K562 (cell line): ENCODE measurements around the gene E2F1. TPM values are rescaled to one million over a fixed set of nuclear protein-coding genes. Genes with fewer than 3 reads are reported as not detected.

ENCODE experiments used
- ATAC-seq: fragments of 200-7000 bp; cut with Tn5 transposase; 3 replicates; pipeline ENCODE4 v1.9.1; 2020; ENCODE audit warnings: moderate library complexity
- BruUV-seq: library from RNA; stranded (reverse); fragments of 400-500 nt; replicated peaks from 2 replicates; lab custom pipeline; 2021; lab: Mats Ljungman, UMichigan
- CTCF ChIA-PET: fragments of 300-600 bp; formaldehyde crosslinking; extraction: SDS; loops from one replicate; lab custom pipeline; 2021; ENCODE audit warnings: low intra/inter-chr PET ratio; lab: Yijun Ruan, JAX
- POLR2A ChIA-PET: fragments of 300-600, 350-650 bp; sonication (Branson Sonifier 250); formaldehyde crosslinking; extraction: SDS; loops from one replicate; lab custom pipeline; 2021; ENCODE audit warnings: antibody characterized with exemption, inconsistent platforms; lab: Yijun Ruan, JAX
- DNase-seq, 4 experiments: peaks; one replicate each; pipeline versions ENCODE4 v3.0.0 to v3.0.0-alpha.2; 2011 to 2018; ENCODE audit warnings: low spot score in 3 of 4, mixed read lengths in 3 of 4; ENCODE audit errors: extremely low read depth in 1 of 4
- FAIRE-seq: peaks from 2 replicates; lab custom pipeline; 2011; peaks lifted over from hg19 to GRCh38; lab: Jason Lieb, UNC
- H2AFZ ChIP-seq: 2 replicates; pipeline ENCODE4 v1.6.0; 2011; ENCODE audit warnings: low read depth, low read length, control low read depth, inconsistent platforms
- H3K27ac ChIP-seq: fragments of 200-600 bp; 3 replicates; pipeline ENCODE4 v1.8.0; 2011; ENCODE audit warnings: low read depth, mild to moderate bottlenecking, control low read depth, inconsistent platforms, low read length, moderate library complexity, mixed read lengths; ENCODE audit errors: extremely low read depth
- H3K27me3 ChIP-seq, 2 experiments: fragments of 300-600 bp in 1 of 2; 2 replicates in 1 of 2; 3 replicates in 1 of 2; pipeline versions ENCODE4 v1.6.0 to v1.8.0; 2011; ENCODE audit warnings: inconsistent platforms in 2 of 2, low read length in 2 of 2, mild to moderate bottlenecking in 1 of 2, mixed read lengths in 1 of 2, moderate library complexity in 1 of 2; ENCODE audit not compliant: control insufficient read depth in 2 of 2, insufficient read depth in 2 of 2
- H3K36me3 ChIP-seq: fragments of 300-600 bp; 3 replicates; pipeline ENCODE4 v1.8.0; 2011; ENCODE audit warnings: mild to moderate bottlenecking, low read length, inconsistent platforms; ENCODE audit not compliant: control insufficient read depth, insufficient read depth
- H3K4me1 ChIP-seq, 2 experiments: fragments of 200-600 bp in 1 of 2; replicated peaks in 1 of 2; 2 replicates in 1 of 2; 3 replicates in 1 of 2; pipeline versions ENCODE4 v1.5.1 to v1.8.0; 2011; ENCODE audit warnings: inconsistent platforms in 2 of 2, low read length in 2 of 2, mild to moderate bottlenecking in 1 of 2, mixed read lengths in 1 of 2, moderate library complexity in 1 of 2; ENCODE audit not compliant: control insufficient read depth in 2 of 2, insufficient read depth in 2 of 2
- H3K4me2 ChIP-seq: 2 replicates; pipeline ENCODE4 v1.6.1; 2011; ENCODE audit warnings: low read length, control low read depth, inconsistent platforms, mixed read lengths; ENCODE audit not compliant: insufficient read depth
- H3K4me3 ChIP-seq: fragments of 200-600 bp; sonication (generic), shearing (Covaris generic); 2 replicates; pipeline ENCODE4 v1.5.1; 2016; ENCODE audit warnings: control low read depth, inconsistent platforms
- H3K79me2 ChIP-seq: fragments of 200-600 bp; 3 replicates; pipeline ENCODE4 v1.8.0; 2011; ENCODE audit warnings: low read length, inconsistent platforms; ENCODE audit not compliant: control insufficient read depth, insufficient read depth
- H3K9ac ChIP-seq, 2 experiments: 2 replicates each; pipeline versions ENCODE4 v1.6.0 to v1.6.1; 2011; ENCODE audit warnings: low read depth in 2 of 2, low read length in 2 of 2, control low read depth in 1 of 2, inconsistent platforms in 1 of 2, mild to moderate bottlenecking in 1 of 2, mixed read lengths in 1 of 2; ENCODE audit not compliant: insufficient read depth in 1 of 2
- H3K9me1 ChIP-seq: one replicate; pipeline ENCODE4 v1.6.0; 2011; ENCODE audit warnings: inconsistent platforms, mild to moderate bottlenecking, low read length, moderate library complexity; ENCODE audit not compliant: control insufficient read depth, insufficient read depth
- H3K9me3 ChIP-seq: replicated peaks from 2 replicates; pipeline ENCODE4 v1.5.1; 2011; ENCODE audit warnings: low read depth, low read length, inconsistent platforms; ENCODE audit not compliant: control insufficient read depth, insufficient read depth
- H4K20me1 ChIP-seq: replicated peaks from 2 replicates; pipeline ENCODE4 v1.6.1; 2011; ENCODE audit warnings: low read length, inconsistent platforms, mixed read lengths; ENCODE audit not compliant: control insufficient read depth, insufficient read depth
- CHD4 ChIP-seq: fragments of 200-600 bp; sonication (generic); IDR thresholded peaks from 3 replicates; pipeline ENCODE4 v1.6.1; 2012; ENCODE audit warnings: low read depth, mild to moderate bottlenecking, mixed read lengths, low read length, inconsistent platforms; ENCODE audit not compliant: insufficient read depth, insufficient replicate concordance, poor library complexity, severe bottlenecking
- HIVEP1 ChIP-seq: fragments of 250-450 bp; sonication (Bioruptor Pico); IDR thresholded peaks from 2 replicates; pipeline ENCODE4 v1.4.0; 2020; ENCODE audit warnings: mild to moderate bottlenecking
- KAT2B ChIP-seq: IDR thresholded peaks from one replicate; pipeline ENCODE4 v1.6.1; 2012; ENCODE audit warnings: low read depth, mild to moderate bottlenecking, control low read depth, inconsistent platforms, low read length, moderate library complexity
- ZNF347 ChIP-seq: fragments of 450-650 bp; formaldehyde crosslinking; IDR thresholded peaks from 2 replicates; pipeline ENCODE4 v1.4.0; 2020; ENCODE audit warnings: low read depth, mild to moderate bottlenecking, moderate library complexity
- ZNF830 ChIP-seq: fragments of 250-450 bp; sonication (Bioruptor Pico); IDR thresholded peaks from 2 replicates; pipeline ENCODE4 v1.5.0; 2021; ENCODE audit warnings: mild to moderate bottlenecking
- WGBS: fragments of 100-300 bp; shearing (Covaris generic); methylation state at CpG from one replicate; pipeline ENCODE4 v1.1.6; 2016; ENCODE audit warnings: low coverage, mixed read lengths; ENCODE audit not compliant: insufficient coverage; ENCODE audit errors: missing lambda C conversion rate; 5-methylcytosine and 5-hydroxymethylcytosine counted together
- in situ Hi-C: fragments of 300-500 bp; cut with MboI; formaldehyde crosslinking; loops from 4 replicates; pipeline ENCODE4 v1.15.0; 2018; ENCODE audit warnings: inconsistent platforms, mixed read lengths
- intact Hi-C: fragments of 100-400 bp; cut with micrococcal nuclease; formaldehyde crosslinking; loops from 2 replicates; pipeline ENCODE4 v1.14.2; 2022
- polyA plus RNA-seq, 8 experiments: library from polyadenylated mRNA; depleted of rRNA in 4 of 8; stranded (reverse) in 5 of 8; unstranded in 3 of 8; fragments of >200 nt; fragmentation: Nextera tagmentation in 2 of 8; fragmentation: Illumina TruSeq in 1 of 8; extraction: Ambion mirVana in 2 of 8; extraction: Trizol in 1 of 8; gene quantifications; 2 replicates each; pipeline versions ENCODE4 v1.2.1 to v1.2.3, GENCODE V29; 2011 to 2014; ENCODE audit warnings: inconsistent platforms in 1 of 8, missing spikeins in 1 of 8
- total RNA-seq, 7 experiments: library from RNA; depleted of rRNA in 6 of 7; stranded (reverse); fragments of >200 nt in 6 of 7; fragmentation: Illumina TruSeq in 2 of 7; extraction: Trizol in 2 of 7; gene quantifications; 2 replicates each; pipeline versions ENCODE4 v1.2.1 to v1.2.3, GENCODE V29; 2011 to 2021; ENCODE audit warnings: low replicate concordance in 1 of 7
- TF ChIP-seq, protein P1 (sequence below): sonication (generic); formaldehyde crosslinking; IDR thresholded peaks from 2 replicates; pipeline ENCODE4 v1.8.0; 2022; ENCODE audit warnings: mild to moderate bottlenecking, missing genetic modification reagents
- TF ChIP-seq, protein P2 (sequence below), 2 experiments: fragments of 450-650 bp; formaldehyde crosslinking in 1 of 2; IDR thresholded peaks; 2 replicates each; pipeline versions ENCODE4 v1.4.0 to v1.6.1; 2014 to 2020; ENCODE audit warnings: mild to moderate bottlenecking in 2 of 2, borderline replicate concordance in 1 of 2, low read depth in 1 of 2

The E2F1 gene
- total and polyA plus RNA-seq, 9 of the 15 experiments (the other 6 are each of a cell fraction or from before 2014, with no cell fraction given) = 0.14 to 30.6 (median 13.1) TPM

DNA sequence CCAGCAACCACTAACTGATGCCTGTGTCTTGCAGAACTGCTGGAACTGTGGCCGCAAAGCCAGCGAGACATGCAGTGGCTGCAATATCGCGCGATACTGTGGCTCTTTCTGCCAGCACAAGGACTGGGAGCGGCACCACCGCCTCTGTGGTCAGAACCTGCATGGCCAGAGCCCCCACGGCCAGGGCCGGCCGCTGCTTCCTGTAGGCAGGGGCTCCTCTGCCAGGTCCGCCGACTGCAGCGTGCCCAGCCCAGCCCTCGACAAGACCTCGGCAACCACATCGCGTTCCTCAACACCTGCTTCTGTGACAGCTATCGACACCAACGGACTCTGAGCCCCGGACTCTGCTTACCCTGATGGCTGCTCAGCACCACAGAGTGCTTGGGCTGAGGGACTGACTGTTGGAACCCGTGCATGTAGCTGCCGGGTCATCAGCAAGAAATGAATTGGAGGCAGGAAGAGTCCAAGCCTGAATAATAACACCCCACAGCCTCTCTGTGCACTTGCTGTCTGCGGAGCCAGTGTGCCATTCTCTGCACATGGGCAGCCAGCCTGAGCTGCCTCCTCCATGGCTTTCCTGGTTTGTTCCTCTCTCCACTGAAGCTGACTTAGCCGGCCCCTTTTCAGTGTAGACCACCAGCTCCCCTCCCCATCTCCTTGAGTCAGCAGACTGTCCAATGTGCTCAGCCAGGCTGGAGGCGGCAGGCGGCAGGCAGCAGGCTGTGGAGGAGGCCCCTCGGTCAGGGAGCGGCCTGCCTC is 41.7 kb downstream of the E2F1 start:
- 89% methylated on average over 23 of the region's 28 CpGs for WGBS
- H3K9me1 ChIP-seq = peaks cover 5% of the 10 kb centered on the region
- peaks cover 3 to 17% of the 10 kb centered on the region in 2 experiments; a peak in 2 of 5 replicates for H3K4me1 ChIP-seq
- DNase-seq (no peak), ATAC-seq (no peak), FAIRE-seq (no peak)
- H3K27me3 ChIP-seq = no peaks in the 10 kb centered on the region
- in situ Hi-C loops (no loop called here), intact Hi-C loops (no loop called here)
- no peaks in the 10 kb centered on the region for H3K79me2 ChIP-seq
- H4K20me1 ChIP-seq = peaks cover 9% of the 10 kb centered on the region; the same call in 1 of the 2 replicates
- no peak overlapping the region for H3K27ac ChIP-seq
- CTCF ChIA-PET = no interaction called here
- H3K4me2 ChIP-seq = no peak overlapping the region
- BruUV-seq = no TSS peak
- H3K4me3 ChIP-seq = no peak overlapping the region
- no peaks in the 10 kb centered on the region; the same call in 1 of the 2 replicates for H3K9me3 ChIP-seq
- H3K9ac ChIP-seq = peak overlapping the region in 1 of 2 experiments; percentile 13; a peak in 2 of 4 replicates
- POLR2A ChIA-PET = interaction anchor here (0.5 to 0.6 kb wide), 2 partner anchors 81 to 106 kb away, joined by 3 read pairs; no protein-coding TSS in a partner anchor
- peaks cover 30% of the 10 kb centered on the region; the same call in 2 of the 3 replicates for H3K36me3 ChIP-seq
- no peak overlapping the region for H2AFZ ChIP-seq
- TF ChIP-seq, protein P1, sequence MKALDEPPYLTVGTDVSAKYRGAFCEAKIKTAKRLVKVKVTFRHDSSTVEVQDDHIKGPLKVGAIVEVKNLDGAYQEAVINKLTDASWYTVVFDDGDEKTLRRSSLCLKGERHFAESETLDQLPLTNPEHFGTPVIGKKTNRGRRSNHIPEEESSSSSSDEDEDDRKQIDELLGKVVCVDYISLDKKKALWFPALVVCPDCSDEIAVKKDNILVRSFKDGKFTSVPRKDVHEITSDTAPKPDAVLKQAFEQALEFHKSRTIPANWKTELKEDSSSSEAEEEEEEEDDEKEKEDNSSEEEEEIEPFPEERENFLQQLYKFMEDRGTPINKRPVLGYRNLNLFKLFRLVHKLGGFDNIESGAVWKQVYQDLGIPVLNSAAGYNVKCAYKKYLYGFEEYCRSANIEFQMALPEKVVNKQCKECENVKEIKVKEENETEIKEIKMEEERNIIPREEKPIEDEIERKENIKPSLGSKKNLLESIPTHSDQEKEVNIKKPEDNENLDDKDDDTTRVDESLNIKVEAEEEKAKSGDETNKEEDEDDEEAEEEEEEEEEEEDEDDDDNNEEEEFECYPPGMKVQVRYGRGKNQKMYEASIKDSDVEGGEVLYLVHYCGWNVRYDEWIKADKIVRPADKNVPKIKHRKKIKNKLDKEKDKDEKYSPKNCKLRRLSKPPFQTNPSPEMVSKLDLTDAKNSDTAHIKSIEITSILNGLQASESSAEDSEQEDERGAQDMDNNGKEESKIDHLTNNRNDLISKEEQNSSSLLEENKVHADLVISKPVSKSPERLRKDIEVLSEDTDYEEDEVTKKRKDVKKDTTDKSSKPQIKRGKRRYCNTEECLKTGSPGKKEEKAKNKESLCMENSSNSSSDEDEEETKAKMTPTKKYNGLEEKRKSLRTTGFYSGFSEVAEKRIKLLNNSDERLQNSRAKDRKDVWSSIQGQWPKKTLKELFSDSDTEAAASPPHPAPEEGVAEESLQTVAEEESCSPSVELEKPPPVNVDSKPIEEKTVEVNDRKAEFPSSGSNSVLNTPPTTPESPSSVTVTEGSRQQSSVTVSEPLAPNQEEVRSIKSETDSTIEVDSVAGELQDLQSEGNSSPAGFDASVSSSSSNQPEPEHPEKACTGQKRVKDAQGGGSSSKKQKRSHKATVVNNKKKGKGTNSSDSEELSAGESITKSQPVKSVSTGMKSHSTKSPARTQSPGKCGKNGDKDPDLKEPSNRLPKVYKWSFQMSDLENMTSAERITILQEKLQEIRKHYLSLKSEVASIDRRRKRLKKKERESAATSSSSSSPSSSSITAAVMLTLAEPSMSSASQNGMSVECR (CRISPR knock-in tag) = no peak
- TF ChIP-seq, protein P2, sequence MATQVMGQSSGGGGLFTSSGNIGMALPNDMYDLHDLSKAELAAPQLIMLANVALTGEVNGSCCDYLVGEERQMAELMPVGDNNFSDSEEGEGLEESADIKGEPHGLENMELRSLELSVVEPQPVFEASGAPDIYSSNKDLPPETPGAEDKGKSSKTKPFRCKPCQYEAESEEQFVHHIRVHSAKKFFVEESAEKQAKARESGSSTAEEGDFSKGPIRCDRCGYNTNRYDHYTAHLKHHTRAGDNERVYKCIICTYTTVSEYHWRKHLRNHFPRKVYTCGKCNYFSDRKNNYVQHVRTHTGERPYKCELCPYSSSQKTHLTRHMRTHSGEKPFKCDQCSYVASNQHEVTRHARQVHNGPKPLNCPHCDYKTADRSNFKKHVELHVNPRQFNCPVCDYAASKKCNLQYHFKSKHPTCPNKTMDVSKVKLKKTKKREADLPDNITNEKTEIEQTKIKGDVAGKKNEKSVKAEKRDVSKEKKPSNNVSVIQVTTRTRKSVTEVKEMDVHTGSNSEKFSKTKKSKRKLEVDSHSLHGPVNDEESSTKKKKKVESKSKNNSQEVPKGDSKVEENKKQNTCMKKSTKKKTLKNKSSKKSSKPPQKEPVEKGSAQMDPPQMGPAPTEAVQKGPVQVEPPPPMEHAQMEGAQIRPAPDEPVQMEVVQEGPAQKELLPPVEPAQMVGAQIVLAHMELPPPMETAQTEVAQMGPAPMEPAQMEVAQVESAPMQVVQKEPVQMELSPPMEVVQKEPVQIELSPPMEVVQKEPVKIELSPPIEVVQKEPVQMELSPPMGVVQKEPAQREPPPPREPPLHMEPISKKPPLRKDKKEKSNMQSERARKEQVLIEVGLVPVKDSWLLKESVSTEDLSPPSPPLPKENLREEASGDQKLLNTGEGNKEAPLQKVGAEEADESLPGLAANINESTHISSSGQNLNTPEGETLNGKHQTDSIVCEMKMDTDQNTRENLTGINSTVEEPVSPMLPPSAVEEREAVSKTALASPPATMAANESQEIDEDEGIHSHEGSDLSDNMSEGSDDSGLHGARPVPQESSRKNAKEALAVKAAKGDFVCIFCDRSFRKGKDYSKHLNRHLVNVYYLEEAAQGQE (IDR thresholded peaks at IDR 0.05; ENCODE audit: borderline replicate concordance) = no peak
- TF ChIP-seq, protein P2 (CRISPR knock-in tag; IDR thresholded peaks at IDR 0.05; ENCODE audit: low read depth) = no peak
- TF ChIP-seq HIVEP1 (CRISPR knock-in tag) = no peak
- no peak for TF ChIP-seq KAT2B
- TF ChIP-seq ZNF347 = no peak
- no peak for TF ChIP-seq ZNF830 (CRISPR knock-in tag)
- TF ChIP-seq CHD4 = no peak
